ENCODE data around the gene ATG4D. TPM values are rescaled to one million over a fixed set of nuclear protein-coding genes. Genes with fewer than 3 reads are reported as not detected.

The ATG4D gene
- total and polyA plus RNA-seq, 2 of the 4 experiments (the other 2 are of a cell fraction) = 8.2 to 21.8 TPM

DNA sequence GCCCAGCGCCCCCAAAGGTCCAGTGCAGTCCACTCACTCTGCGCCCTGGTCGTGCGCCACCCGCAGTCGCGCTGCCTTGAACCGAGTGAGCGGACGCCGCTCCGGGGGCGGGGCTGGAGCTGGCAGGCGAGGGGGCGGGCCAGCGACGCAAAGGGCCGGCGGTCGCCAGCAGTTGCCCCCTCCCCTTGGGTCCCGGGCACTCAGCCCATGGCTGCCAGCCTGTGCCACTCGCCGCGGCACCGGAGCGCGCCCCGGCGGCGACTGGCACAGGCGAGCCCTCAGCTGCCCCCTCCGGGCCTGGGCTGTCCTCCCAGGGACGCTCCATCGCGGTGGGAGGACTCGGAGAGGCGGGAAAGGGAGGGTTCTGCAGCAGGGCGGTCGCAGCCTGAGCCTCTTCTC, 26.3 kb upstream of the ATG4D start, which contains the start of gene S1PR5:
Gene S1PR5 (minus strand): TSS at position 87 of the 399 bp plus-strand sequence. CDS start 2,436 bp downstream, outside the sequence.
- 0% methylated on average over 11 of the region's 39 CpGs; no CpG with 5 or more reads in 1 of the 2 experiments for WGBS, 2 experiments (ENCODE audit: extremely low coverage in 2 of 2, insufficient read length in 1 of 2)
- CTCF ChIA-PET = interaction anchor here (0.6 to 1.7 kb wide), 2 partner anchors 11 to 18 kb away, joined by 3 to 4 read pairs; no protein-coding TSS in a partner anchor

More for the DNA sequence above, 26.3 kb upstream of the ATG4D start, which contains the start of gene S1PR5:
- Histone ChIP-seq H3K4me1 (ENCODE audit: control insufficient read depth, insufficient read depth, low read length) (peaks cover 4% of the 10 kb centered on the region), H3K4me2 (ENCODE audit: low read depth, low read length) (peak within 1 kb of the TSS; percentile 86), H2AK5ac (ENCODE audit: low read depth, low read length) (0 out of 2 replicates have a peak within 1 kb of the TSS, but pooled peaks have one; percentile 14), H3K18ac (ENCODE audit: low read depth, low read length) (no peak within 1 kb of the TSS), H3K23ac (ENCODE audit: low read depth, low read length) (peak within 1 kb of the TSS; percentile 52), H2BK5ac (ENCODE audit: low read depth, low read length, poor library complexity, severe bottlenecking) (no peak within 1 kb of the TSS), H3K9me1 (ENCODE audit: insufficient read depth, low read length) (no peaks in the 10 kb centered on the region), H3K9ac (ENCODE audit: low read depth, low read length) (no peak within 1 kb of the TSS; the same call in 1 of the 2 replicates), H2BK120ac (ENCODE audit: low read depth, low read length) (no peak within 1 kb of the TSS), H2AK9ac (replicated peaks; ENCODE audit: low read depth, low read length, poor library complexity) (peak within 1 kb of the TSS; percentile 5), H4K8ac (ENCODE audit: low read depth in 2 of 2, low read length in 2 of 2) (peak within 1 kb of the TSS; percentile 24 to 37; a peak in 1 of 4 replicates), H3K9me3 (ENCODE audit: control insufficient read depth, insufficient read depth, low read length) (no peaks in the 10 kb centered on the region), H4K20me1 (ENCODE audit: insufficient read depth, low read length) (no peaks in the 10 kb centered on the region), H2AFZ (replicated peaks; ENCODE audit: low read length, poor library complexity) (peak within 1 kb of the TSS; percentile 91), H3K14ac (replicated peaks; ENCODE audit: low read depth, low read length) (no peak within 1 kb of the TSS), H3K79me1 (ENCODE audit: low read depth in 1 of 2, low read length in 2 of 2) (no peaks in the 10 kb centered on the region), H3K36me3 (ENCODE audit: control insufficient read depth, insufficient read depth, low read length) (no peaks in the 10 kb centered on the region), H3K4ac (ENCODE audit: low read depth, low read length) (peak within 1 kb of the TSS; percentile 18; the same call in 1 of the 2 replicates), H4K5ac (ENCODE audit: low read depth, low read length) (no peak within 1 kb of the TSS), H3K27ac (ENCODE audit: insufficient read depth, low read length) (no peak within 1 kb of the TSS), H2BK20ac (ENCODE audit: low read depth, low read length) (no peak within 1 kb of the TSS), H3K4me3 (ENCODE audit: insufficient read depth, low read depth, low read length) (peak within 1 kb of the TSS; percentile 48), H2BK15ac (ENCODE audit: low read depth, low read length) (no peak within 1 kb of the TSS), H3K27me3 (ENCODE audit: control insufficient read depth, insufficient read depth, low read length) (peaks cover 55% of the 10 kb centered on the region), H4K91ac (ENCODE audit: insufficient read depth, low read depth, low read length) (no peak within 1 kb of the TSS), H3K56ac (ENCODE audit: extremely low read depth, insufficient read depth, low read length) (no peak within 1 kb of the TSS)
- ATAC-seq (ENCODE audit: low read depth) (peak; percentile 65), DNase-seq (no peak)
- dilution Hi-C loops (cut with HindIII; ENCODE audit: low sequenced_read_pairs, unreplicated experiment) (no loop called here), in situ Hi-C loops (cut with MboI; ENCODE audit: low sequenced_read_pairs) (no loop called here), intact Hi-C loops (cut with micrococcal nuclease) (no loop called here)
- TF ChIP-seq MAZ (IDR thresholded peaks at IDR 0.05; ENCODE audit: borderline replicate concordance, low read depth, low read length) (no peak; the same call in 1 of the 2 replicates), CHD1 (IDR thresholded peaks at IDR 0.05; ENCODE audit: low read depth, low read length) (no peak), MXI1 (IDR thresholded peaks at IDR 0.05; ENCODE audit: borderline replicate concordance, low read depth, low read length) (no peak)
- no TSS peak for BruUV-seq (replicated peaks)
- POLR2A ChIA-PET (ENCODE audit: unreplicated experiment) = no interaction called here
